Activated B cell treated with CpG ODN at 0.5 μM for 24 hours (primary cell): ENCODE results near the gene FBXW7. TPM values are rescaled to one million over a fixed set of nuclear protein-coding genes. Genes with fewer than 3 reads are reported as not detected.

Experiments
- ATAC-seq: fragments of 200-7000 bp; cut with Tn5 transposase; one replicate; pipeline ENCODE4 v1.10.0; 2021; ENCODE audit warnings: low read depth, mild to moderate bottlenecking, moderate library complexity
- CTCF ChIA-PET: fragments of 350-600 bp; sonication (Branson Sonifier 250); formaldehyde crosslinking; loops from one replicate; lab custom pipeline; 2021; ENCODE audit warnings: antibody characterized with exemption; lab: Charles Lee
- POLR2A ChIA-PET: fragments of 350-600 bp; sonication (Branson Sonifier 250); formaldehyde crosslinking; loops from one replicate; lab custom pipeline; 2021; ENCODE audit warnings: antibody characterized with exemption; lab: Charles Lee
- DNase-seq: peaks from one replicate; pipeline ENCODE4 v3.0.0; 2022
- H3K27ac Mint-ChIP-seq: one replicate; pipeline ENCODE4 v1.8.0; 2020; ENCODE audit warnings: mixed read lengths
- H3K27me3 Mint-ChIP-seq: one replicate; pipeline ENCODE4 v1.8.0; 2021; ENCODE audit warnings: mixed read lengths
- H3K36me3 Mint-ChIP-seq: one replicate; pipeline ENCODE4 v1.8.0; 2021; ENCODE audit warnings: low read depth, mixed read lengths
- H3K4me1 Mint-ChIP-seq: one replicate; pipeline ENCODE4 v1.8.0; 2021; ENCODE audit warnings: mixed read lengths
- H3K4me3 Mint-ChIP-seq: one replicate; pipeline ENCODE4 v1.8.0; 2020; ENCODE audit warnings: mild to moderate bottlenecking, mixed read lengths
- H3K9me3 Mint-ChIP-seq: one replicate; pipeline ENCODE4 v1.8.0; 2020; ENCODE audit warnings: mixed read lengths
- intact Hi-C: fragments of 100-400 bp; cut with micrococcal nuclease; formaldehyde crosslinking; loops from one replicate; pipeline ENCODE4 v1.15.1; 2024
- total RNA-seq: library from RNA; stranded (reverse); gene quantifications from 2 replicates; pipeline ENCODE4 v1.2.3, GENCODE V29; 2022
- TF ChIP-seq, protein P1 (sequence below): fragments of 200-600 bp; IDR thresholded peaks from one replicate; pipeline ENCODE4 v1.8.0; 2022; ENCODE audit warnings: antibody characterized with exemption, mild to moderate bottlenecking

Gene FBXW7
- total RNA-seq, 1 donor from 2014 or later, result 96.5 TPM

DNA sequence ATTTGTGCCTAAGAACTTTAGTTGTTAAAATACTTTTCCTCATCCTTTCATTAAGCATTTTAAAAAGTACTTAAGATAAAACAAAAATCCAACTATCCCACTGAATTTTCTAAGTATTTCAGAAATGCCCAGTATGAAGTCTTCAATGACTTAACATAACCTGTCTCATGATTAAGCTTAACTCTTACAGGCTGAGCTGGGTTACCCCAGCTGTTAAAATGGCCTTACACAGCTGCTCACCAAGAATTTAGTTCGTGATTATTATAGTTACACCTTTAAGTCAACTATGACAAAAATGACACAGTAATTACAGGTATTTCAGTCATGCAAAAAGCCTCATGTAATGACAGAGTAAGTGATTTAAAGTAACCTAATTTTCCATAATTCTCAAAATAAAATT lies 145.7 kb downstream of the FBXW7 start:
- intact Hi-C loops, result no loop called here
- no peak for DNase-seq
- no peak for ATAC-seq
- CTCF ChIA-PET, result interaction anchor here (1.8 kb wide), 1 partner anchor 19 kb away, joined by 4 read pairs; no protein-coding TSS in a partner anchor
- Mint-ChIP-seq H3K36me3 (peaks cover 32% of the 10 kb centered on the region), H3K27ac (no peak overlapping the region), H3K4me1 (peaks cover 10% of the 10 kb centered on the region), H3K4me3 (no peak overlapping the region), H3K27me3 (no peaks in the 10 kb centered on the region), H3K9me3 (no peaks in the 10 kb centered on the region)
- TF ChIP-seq, protein P1, sequence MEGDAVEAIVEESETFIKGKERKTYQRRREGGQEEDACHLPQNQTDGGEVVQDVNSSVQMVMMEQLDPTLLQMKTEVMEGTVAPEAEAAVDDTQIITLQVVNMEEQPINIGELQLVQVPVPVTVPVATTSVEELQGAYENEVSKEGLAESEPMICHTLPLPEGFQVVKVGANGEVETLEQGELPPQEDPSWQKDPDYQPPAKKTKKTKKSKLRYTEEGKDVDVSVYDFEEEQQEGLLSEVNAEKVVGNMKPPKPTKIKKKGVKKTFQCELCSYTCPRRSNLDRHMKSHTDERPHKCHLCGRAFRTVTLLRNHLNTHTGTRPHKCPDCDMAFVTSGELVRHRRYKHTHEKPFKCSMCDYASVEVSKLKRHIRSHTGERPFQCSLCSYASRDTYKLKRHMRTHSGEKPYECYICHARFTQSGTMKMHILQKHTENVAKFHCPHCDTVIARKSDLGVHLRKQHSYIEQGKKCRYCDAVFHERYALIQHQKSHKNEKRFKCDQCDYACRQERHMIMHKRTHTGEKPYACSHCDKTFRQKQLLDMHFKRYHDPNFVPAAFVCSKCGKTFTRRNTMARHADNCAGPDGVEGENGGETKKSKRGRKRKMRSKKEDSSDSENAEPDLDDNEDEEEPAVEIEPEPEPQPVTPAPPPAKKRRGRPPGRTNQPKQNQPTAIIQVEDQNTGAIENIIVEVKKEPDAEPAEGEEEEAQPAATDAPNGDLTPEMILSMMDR, result no peak
- POLR2A ChIA-PET, result no interaction called here

DNA sequence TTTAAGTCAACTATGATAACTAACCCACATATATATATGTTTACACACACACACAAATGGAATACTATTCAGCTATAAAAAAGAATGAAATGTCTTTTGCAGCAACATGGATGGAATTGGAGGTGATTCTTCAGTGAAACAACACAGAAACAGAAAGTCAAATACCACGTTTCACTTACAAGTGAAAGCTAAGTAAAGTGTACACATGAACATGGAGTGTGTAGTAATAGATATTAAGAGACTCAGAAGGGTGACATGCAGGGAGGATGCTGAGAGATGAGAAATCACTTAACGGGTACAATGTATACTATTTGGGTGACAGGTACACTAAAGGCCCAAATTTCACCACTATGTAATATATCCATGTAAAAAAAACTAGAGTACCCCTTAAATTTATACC lies 146.5 kb downstream of the FBXW7 start:
- peaks cover 28% of the 10 kb centered on the region for H3K36me3 Mint-ChIP-seq
- POLR2A ChIA-PET, result no interaction called here
- H3K9me3 Mint-ChIP-seq, result peaks cover under 1% of the 10 kb centered on the region
- H3K27ac Mint-ChIP-seq, result no peak overlapping the region
- ATAC-seq (no peak), DNase-seq (no peak)
- TF ChIP-seq, protein P1, result no peak
- intact Hi-C loops, result no loop called here
- H3K4me3 Mint-ChIP-seq, result no peak overlapping the region
- CTCF ChIA-PET, result no interaction called here
- no peaks in the 10 kb centered on the region for H3K27me3 Mint-ChIP-seq
- H3K4me1 Mint-ChIP-seq, result peaks cover 3% of the 10 kb centered on the region

DNA sequence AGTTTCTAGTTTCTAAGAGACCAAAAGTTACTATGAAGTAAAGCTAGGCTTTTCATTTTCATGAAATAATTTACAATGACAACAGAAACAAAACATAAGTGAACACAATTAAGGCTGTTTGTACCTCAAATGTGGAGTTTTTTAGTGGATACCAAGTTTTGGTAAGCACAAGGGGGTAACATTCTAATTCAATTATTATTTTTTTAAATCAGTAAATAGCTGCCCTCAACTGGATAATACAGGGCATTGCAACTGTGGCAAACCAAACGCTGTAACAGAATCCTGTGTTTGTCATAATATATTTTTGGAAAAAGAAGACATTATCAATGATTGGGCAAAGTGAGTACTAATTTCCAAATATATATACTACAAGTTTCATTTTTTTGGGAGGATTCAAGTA lies 150.3 kb downstream of the FBXW7 start:
- DNase-seq, result no peak
- TF ChIP-seq, protein P1, result no peak
- POLR2A ChIA-PET, result no interaction called here
- CTCF ChIA-PET, result interaction anchor here (1.5 kb wide), 1 partner anchor 12 kb away, joined by 3 read pairs; no protein-coding TSS in a partner anchor
- no peak overlapping the region for H3K27ac Mint-ChIP-seq
- no peak overlapping the region for H3K4me3 Mint-ChIP-seq
- peaks cover 14% of the 10 kb centered on the region for H3K4me1 Mint-ChIP-seq
- peaks cover 2% of the 10 kb centered on the region for H3K9me3 Mint-ChIP-seq
- H3K36me3 Mint-ChIP-seq, result peaks cover 11% of the 10 kb centered on the region
- no peak for ATAC-seq
- no peaks in the 10 kb centered on the region for H3K27me3 Mint-ChIP-seq
- intact Hi-C loops, result no loop called here

DNA sequence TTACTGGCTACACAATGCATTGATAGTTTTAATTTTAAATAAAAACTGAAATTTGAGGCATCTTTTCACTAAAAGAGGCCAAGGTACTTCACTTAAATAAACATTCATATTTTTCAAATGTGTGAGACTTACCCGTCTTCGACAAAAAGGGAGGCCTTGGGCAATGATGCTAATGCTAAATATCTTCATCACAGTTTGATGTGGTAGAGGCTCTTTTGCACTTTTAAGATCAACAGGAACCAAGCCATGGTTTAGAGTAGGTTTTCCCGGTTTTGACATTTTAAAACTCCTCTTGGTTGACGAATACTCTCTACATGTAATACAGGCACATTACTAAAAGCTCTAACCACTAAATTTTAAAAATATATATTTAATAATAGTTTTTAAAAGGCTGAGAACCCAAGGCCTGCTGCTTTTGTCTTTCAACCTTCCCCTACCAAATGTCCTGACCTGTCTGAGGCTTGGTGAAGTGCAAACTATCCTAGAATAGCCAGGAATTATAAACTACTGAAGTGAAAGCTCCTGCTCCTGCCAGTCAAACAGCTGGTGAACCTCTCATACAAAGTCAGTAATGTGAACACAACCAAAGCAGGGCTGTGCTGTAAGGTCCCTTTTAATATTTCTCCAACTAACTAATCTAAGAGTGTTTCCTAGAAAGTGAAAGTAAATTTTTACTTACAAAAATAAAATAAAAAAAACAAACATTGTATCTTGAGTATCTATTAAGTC lies 153.7 kb downstream of the FBXW7 start:
- ChIA-PET CTCF (no interaction called here), POLR2A (interaction anchor here (0.6 kb wide), 1 partner anchor 21 kb away, joined by 4 read pairs; no protein-coding TSS in a partner anchor)
- Mint-ChIP-seq H3K4me3 (no peak overlapping the region), H3K27me3 (no peaks in the 10 kb centered on the region), H3K4me1 (peaks cover 14% of the 10 kb centered on the region), H3K36me3 (peaks cover 7% of the 10 kb centered on the region), H3K9me3 (peaks cover 2% of the 10 kb centered on the region), H3K27ac (no peak overlapping the region)
- TF ChIP-seq, protein P1, result no peak
- intact Hi-C loops, result no loop called here
- ATAC-seq, result no peak
- DNase-seq, result no peak

DNA sequence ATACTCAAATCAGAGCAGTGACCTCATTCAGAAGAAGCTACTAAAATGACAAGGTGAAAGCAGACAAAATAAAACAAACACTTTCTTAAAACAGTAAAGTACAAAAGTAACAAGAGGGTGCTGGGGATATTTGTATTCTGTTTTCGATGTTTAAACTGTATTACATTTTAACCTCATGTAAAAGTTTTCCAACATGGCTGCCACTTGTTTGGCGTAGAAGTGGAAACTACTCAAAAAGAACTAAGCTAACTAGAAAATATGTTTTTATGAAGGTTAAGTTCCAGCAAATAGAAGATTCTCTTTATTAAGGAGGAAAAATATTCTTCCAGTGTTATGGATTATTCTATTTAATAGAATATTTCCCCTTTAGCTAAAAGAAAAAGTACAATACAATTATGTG lies 155.0 kb downstream of the FBXW7 start:
- TF ChIP-seq, protein P1, result no peak
- intact Hi-C loops, result no loop called here
- peaks cover 2% of the 10 kb centered on the region for H3K9me3 Mint-ChIP-seq
- H3K27me3 Mint-ChIP-seq, result no peaks in the 10 kb centered on the region
- peaks cover 9% of the 10 kb centered on the region for H3K36me3 Mint-ChIP-seq
- ATAC-seq (no peak), DNase-seq (no peak)
- H3K27ac Mint-ChIP-seq, result no peak overlapping the region
- H3K4me3 Mint-ChIP-seq, result no peak overlapping the region
- ChIA-PET CTCF (no interaction called here), POLR2A (interaction anchor here (0.5 kb wide), 1 partner anchor 24 kb away, joined by 3 read pairs; no protein-coding TSS in a partner anchor)
- peaks cover 14% of the 10 kb centered on the region for H3K4me1 Mint-ChIP-seq
